ENCODE data around the gene VANGL2. TPM values are rescaled to one million over a fixed set of nuclear protein-coding genes. Genes with fewer than 3 reads are reported as not detected.

Gene VANGL2
- total and polyA plus RNA-seq, 9 of the 15 experiments (the other 6 are each of a cell fraction or from before 2014, with no cell fraction given) = 0.28 to 4.0 (median 0.98) TPM

DNA sequence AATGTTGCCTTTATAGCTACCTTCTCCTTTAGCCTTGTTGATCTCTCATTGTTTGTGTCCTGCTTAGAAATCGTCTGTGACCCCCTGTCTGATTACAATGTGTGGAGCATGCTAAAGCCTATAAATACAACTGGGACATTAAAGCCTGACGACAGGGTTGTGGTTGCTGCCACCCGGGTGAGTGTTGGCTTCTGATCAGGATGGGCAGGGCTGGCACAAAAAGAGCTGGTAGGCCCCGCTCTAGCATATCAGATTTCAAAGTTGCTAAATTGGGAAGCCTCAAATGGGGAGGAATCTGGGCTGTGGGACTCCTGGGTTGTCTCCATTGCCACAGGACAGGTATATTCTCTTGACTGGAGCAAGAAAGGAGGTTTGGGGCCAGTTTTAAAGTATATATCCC, 48.7 kb upstream of the VANGL2 start:
- ChIA-PET POLR2A (interaction anchor here (0.5 to 5.9 kb wide), 8 partner anchors 9 to 104 kb away, joined by 3 to 37 read pairs (median 3); partner anchors contain the start of genes COPA, NCSTN and NHLH1), CTCF (ENCODE audit: low intra/inter-chr PET ratio) (no interaction called here)
- Histone ChIP-seq H3K9me3 (replicated peaks; ENCODE audit: control insufficient read depth, insufficient read depth, low read depth, low read length) (no peaks in the 10 kb centered on the region), H3K4me3 (no peak overlapping the region), H3K36me3 (ENCODE audit: control insufficient read depth, insufficient read depth, low read length) (peaks cover 100% of the 10 kb centered on the region), H2AFZ (ENCODE audit: low read depth, low read length) (no peak overlapping the region), H3K9me1 (ENCODE audit: control insufficient read depth, insufficient read depth, low read length) (no peaks in the 10 kb centered on the region), H4K20me1 (replicated peaks; ENCODE audit: control insufficient read depth, insufficient read depth, low read length) (no peaks in the 10 kb centered on the region; the same call in 1 of the 2 replicates), H3K27ac (ENCODE audit: extremely low read depth, low read depth, low read length) (no peak overlapping the region), H3K4me1 (replicated peaks in 1 of 2; ENCODE audit: control insufficient read depth in 2 of 2, insufficient read depth in 2 of 2, low read length in 2 of 2) (no peaks in the 10 kb centered on the region), H3K4me2 (ENCODE audit: insufficient read depth, low read length) (no peak overlapping the region), H3K9ac (ENCODE audit: insufficient read depth in 1 of 2, low read depth in 2 of 2, low read length in 2 of 2) (no peak overlapping the region), H3K79me2 (ENCODE audit: control insufficient read depth, insufficient read depth, low read length) (no peaks in the 10 kb centered on the region), H3K27me3 (ENCODE audit: control insufficient read depth in 2 of 2, insufficient read depth in 2 of 2, low read length in 2 of 2) (no peaks in the 10 kb centered on the region)
- TF ChIP-seq MCM2 (IDR thresholded peaks at IDR 0.05; ENCODE audit: low read depth) (no peak), RBFOX2 (IDR thresholded peaks at IDR 0.05; ENCODE audit: low read depth, low read length) (0 out of 2 replicates have a peak, but pooled peaks have one; percentile 12), POLR2H (tag; IDR thresholded peaks at IDR 0.05; ENCODE audit: low read depth) (no peak), ELF2 (CRISPR knock-in tag; IDR thresholded peaks at IDR 0.05) (no peak)
- DNase-seq (ENCODE audit: extremely low read depth in 1 of 4, low spot score in 3 of 4) (no peak), ATAC-seq (no peak), FAIRE-seq (no peak)
- intact Hi-C loops (cut with micrococcal nuclease) = no loop called here
- BruUV-seq (replicated peaks) = no TSS peak
- in situ Hi-C loops (cut with MboI) = no loop called here
- 54% methylated on average over 4 of the region's 4 CpGs for WGBS (ENCODE audit: insufficient coverage, low coverage, missing lambda C conversion rate)

- Histone ChIP-seq H3K9me3 (replicated peaks; ENCODE audit: control insufficient read depth, insufficient read depth, low read depth, low read length) (no peaks in the 10 kb centered on the region), H3K4me3 (no peak overlapping the region), H3K9me1 (ENCODE audit: control insufficient read depth, insufficient read depth, low read length) (no peaks in the 10 kb centered on the region), H3K27me3 (ENCODE audit: control insufficient read depth in 2 of 2, insufficient read depth in 2 of 2, low read length in 2 of 2) (no peaks in the 10 kb centered on the region), H3K79me2 (ENCODE audit: control insufficient read depth, insufficient read depth, low read length) (no peaks in the 10 kb centered on the region), H2AFZ (ENCODE audit: low read depth, low read length) (no peak overlapping the region), H4K20me1 (replicated peaks; ENCODE audit: control insufficient read depth, insufficient read depth, low read length) (no peaks in the 10 kb centered on the region; the same call in 1 of the 2 replicates), H3K36me3 (ENCODE audit: control insufficient read depth, insufficient read depth, low read length) (peaks cover 98% of the 10 kb centered on the region), H3K9ac (ENCODE audit: insufficient read depth in 1 of 2, low read depth in 2 of 2, low read length in 2 of 2) (no peak overlapping the region), H3K4me1 (replicated peaks in 1 of 2; ENCODE audit: control insufficient read depth in 2 of 2, insufficient read depth in 2 of 2, low read length in 2 of 2) (no peaks in the 10 kb centered on the region), H3K4me2 (ENCODE audit: insufficient read depth, low read length) (no peak overlapping the region), H3K27ac (ENCODE audit: extremely low read depth, low read depth, low read length) (no peak overlapping the region)
- no TSS peak for BruUV-seq (replicated peaks)
- FAIRE-seq = no peak
- no peak for ATAC-seq
- POLR2A ChIA-PET = interaction anchor here (0.5 to 5.9 kb wide), 5 partner anchors 11 to 207 kb away, joined by 3 to 37 read pairs (median 16); partner anchors contain the start of gene NHLH1
- in situ Hi-C loops (cut with MboI) = no loop called here
- no peak for DNase-seq (ENCODE audit: extremely low read depth in 1 of 4, low spot score in 3 of 4)
- TF ChIP-seq ZNF121 (CRISPR knock-in tag; conservative IDR thresholded peaks at IDR 0.05) = no peak
- TF ChIP-seq, protein P1, sequence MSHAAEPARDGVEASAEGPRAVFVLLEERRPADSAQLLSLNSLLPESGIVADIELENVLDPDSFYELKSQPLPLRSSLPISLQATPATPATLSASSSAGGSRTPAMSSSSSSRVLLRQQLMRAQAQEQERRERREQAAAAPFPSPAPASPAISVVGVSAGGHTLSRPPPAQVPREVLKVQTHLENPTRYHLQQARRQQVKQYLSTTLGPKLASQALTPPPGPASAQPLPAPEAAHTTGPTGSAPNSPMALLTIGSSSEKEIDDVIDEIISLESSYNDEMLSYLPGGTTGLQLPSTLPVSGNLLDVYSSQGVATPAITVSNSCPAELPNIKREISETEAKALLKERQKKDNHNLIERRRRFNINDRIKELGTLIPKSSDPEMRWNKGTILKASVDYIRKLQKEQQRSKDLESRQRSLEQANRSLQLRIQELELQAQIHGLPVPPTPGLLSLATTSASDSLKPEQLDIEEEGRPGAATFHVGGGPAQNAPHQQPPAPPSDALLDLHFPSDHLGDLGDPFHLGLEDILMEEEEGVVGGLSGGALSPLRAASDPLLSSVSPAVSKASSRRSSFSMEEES (CRISPR knock-in tag; IDR thresholded peaks at IDR 0.05) = peak; percentile 59
- TF ChIP-seq POLR2AphosphoS5 (IDR thresholded peaks at IDR 0.05; ENCODE audit: control insufficient read depth, insufficient read depth, low read depth, low read length) = no peak
- no peak for TF ChIP-seq MAX (CRISPR knock-in tag; IDR thresholded peaks at IDR 0.05)
- no peak for TF ChIP-seq POLR2B (IDR thresholded peaks at IDR 0.05; ENCODE audit: low read depth, partially characterized antibody)
- 85% methylated on average over 8 of the region's 8 CpGs for WGBS (ENCODE audit: insufficient coverage, low coverage, missing lambda C conversion rate)
- intact Hi-C loops (cut with micrococcal nuclease) = no loop called here
- CTCF ChIA-PET (ENCODE audit: low intra/inter-chr PET ratio) = no interaction called here
Observed at GRCh38 chr1:160352555-160352954, 47.8 kb upstream of the VANGL2 start.

Measured in K562 (cell line).